OCI-LY3 (cell line): ENCODE data around the gene FOXD4L6.
"Not testable (repeated sequence)": the region's sequence is repeated elsewhere in the genome, so short reads cannot be mapped to it uniquely, and the experiment has no call there.

Experiments
- CTCF ChIP-seq: fragments of 200-600, 300-600 bp; sonication (generic); IDR thresholded peaks from 2 replicates; pipeline ENCODE4 v1.5.1; 2014; ENCODE audit warnings: antibody characterized with exemption, low read length, low read depth
- EZH2phosphoT487 ChIP-seq: fragments of 200-600 bp; shearing (Covaris generic); IDR thresholded peaks from 2 replicates; pipeline ENCODE4 v1.6.1; 2018; ENCODE audit warnings: antibody characterized with exemption, mixed run types, low read depth

- not testable (repeated sequence) for TF ChIP-seq CTCF, EZH2phosphoT487
Observed at GRCh38 chr9:41111414-41111813, 17.1 kb downstream of the FOXD4L6 start.
